Smooth muscle cell (in vitro differentiated cells): Measurements from ENCODE around the gene SMCR8. TPM values are rescaled to one million over a fixed set of nuclear protein-coding genes. Genes with fewer than 3 reads are reported as not detected.

Experiments
- DNase-seq: peaks from one replicate; lab custom pipeline; 2025; ENCODE audit not compliant: unreplicated experiment; lab: John Stamatoyannopoulos, UW
- H2AFZ ChIP-seq: fragments of 200-600 bp; sonication (generic); 2 replicates; pipeline ENCODE4 v1.6.0; 2016; ENCODE audit warnings: antibody characterized with exemption, low read depth, mild to moderate bottlenecking
- H3F3A ChIP-seq: fragments of 200-600 bp; sonication (generic); 2 replicates; pipeline ENCODE4 v1.6.0; 2017; ENCODE audit warnings: antibody characterized with exemption, low read depth
- H3K27ac ChIP-seq: fragments of 200-600 bp; sonication (generic); 2 replicates; pipeline ENCODE4 v1.5.1; 2016; ENCODE audit warnings: low read depth, mild to moderate bottlenecking
- H3K27me3 ChIP-seq: fragments of 200-600 bp; sonication (generic); 2 replicates; pipeline ENCODE4 v1.6.1; 2016; ENCODE audit warnings: low read depth, mild to moderate bottlenecking
- H3K36me3 ChIP-seq: fragments of 200-600 bp; sonication (generic); 2 replicates; pipeline ENCODE4 v1.5.1; 2016; ENCODE audit warnings: low read depth
- H3K4me1 ChIP-seq: fragments of 200-600 bp; sonication (generic); 2 replicates; pipeline ENCODE4 v1.5.1; 2016; ENCODE audit warnings: low read depth
- H3K4me2 ChIP-seq: fragments of 200-600 bp; sonication (generic); 2 replicates; pipeline ENCODE4 v1.6.0; 2016; ENCODE audit warnings: mild to moderate bottlenecking
- H3K4me3 ChIP-seq: fragments of 200-600 bp; sonication (generic); 2 replicates; pipeline ENCODE4 v1.5.1; 2016; ENCODE audit warnings: mild to moderate bottlenecking
- H3K79me2 ChIP-seq: fragments of 200-600 bp; sonication (generic); 2 replicates; pipeline ENCODE4 v1.6.0; 2016; ENCODE audit warnings: low read depth, mild to moderate bottlenecking
- H3K9ac ChIP-seq: fragments of 200-600 bp; sonication (generic); 2 replicates; pipeline ENCODE4 v1.6.0; 2016; ENCODE audit warnings: low read depth
- H3K9me3 ChIP-seq: fragments of 200-600 bp; sonication (generic); replicated peaks from 2 replicates; pipeline ENCODE4 v1.5.1; 2016; ENCODE audit warnings: low read depth
- H4K20me1 ChIP-seq: fragments of 200-600 bp; sonication (generic); 2 replicates; pipeline ENCODE4 v1.6.0; 2016; ENCODE audit warnings: low read depth
- WGBS: methylation state at CpG from one replicate; pipeline ENCODE4 v1.1.7; 2016; ENCODE audit warnings: low lambda C conversion rate; 5-methylcytosine and 5-hydroxymethylcytosine counted together
- polyA plus RNA-seq: library from polyadenylated mRNA; unstranded; fragments of >200 nt; fragmentation: Nextera tagmentation; extraction: Ambion mirVana; gene quantifications from 2 replicates; pipeline ENCODE4 v1.2.1, GENCODE V29; 2016
- total RNA-seq: library from RNA; depleted of rRNA; stranded (reverse); fragments of >200 nt; gene quantifications from 2 replicates; pipeline ENCODE4 v1.2.3, GENCODE V29; 2014
- TF ChIP-seq, protein P1 (sequence below): fragments of 200-600 bp; sonication (generic); IDR thresholded peaks from 2 replicates; pipeline ENCODE4 v1.5.1; 2017; ENCODE audit warnings: borderline replicate concordance, mild to moderate bottlenecking, antibody characterized with exemption; ENCODE audit not compliant: insufficient read depth, poor library complexity, severe bottlenecking

The SMCR8 gene
- total and polyA plus RNA-seq, 2 experiments from 2014 or later, result 3.3 to 12.6 TPM

- Histone ChIP-seq H3K79me2 (peaks cover 58% of the 10 kb centered on the region), H3K27ac (no peak overlapping the region)
- over 99% methylated on average over 4 of the region's 4 CpGs for WGBS
Observed at GRCh38 chr17:18309202-18309601, 5.9 kb upstream of the SMCR8 start.

GRCh38 chr17:18314059-18314730, 898 bp upstream of the SMCR8 start:
- Histone ChIP-seq H3K36me3 (no peaks in the 10 kb centered on the region), H3K4me1 (peaks cover 40% of the 10 kb centered on the region), H3F3A (peaks cover 11% of the 10 kb centered on the region), H3K79me2 (peaks cover 89% of the 10 kb centered on the region), H2AFZ (peak overlapping the region; percentile 82), H4K20me1 (peaks cover 50% of the 10 kb centered on the region), H3K27me3 (no peaks in the 10 kb centered on the region), H3K4me3 (peak overlapping the region; percentile 90), H3K4me2 (peak overlapping the region; percentile 98), H3K9ac (peak overlapping the region; percentile 96), H3K27ac (peak overlapping the region; percentile 96), H3K9me3 (no peaks in the 10 kb centered on the region)
- TF ChIP-seq, protein P1, sequence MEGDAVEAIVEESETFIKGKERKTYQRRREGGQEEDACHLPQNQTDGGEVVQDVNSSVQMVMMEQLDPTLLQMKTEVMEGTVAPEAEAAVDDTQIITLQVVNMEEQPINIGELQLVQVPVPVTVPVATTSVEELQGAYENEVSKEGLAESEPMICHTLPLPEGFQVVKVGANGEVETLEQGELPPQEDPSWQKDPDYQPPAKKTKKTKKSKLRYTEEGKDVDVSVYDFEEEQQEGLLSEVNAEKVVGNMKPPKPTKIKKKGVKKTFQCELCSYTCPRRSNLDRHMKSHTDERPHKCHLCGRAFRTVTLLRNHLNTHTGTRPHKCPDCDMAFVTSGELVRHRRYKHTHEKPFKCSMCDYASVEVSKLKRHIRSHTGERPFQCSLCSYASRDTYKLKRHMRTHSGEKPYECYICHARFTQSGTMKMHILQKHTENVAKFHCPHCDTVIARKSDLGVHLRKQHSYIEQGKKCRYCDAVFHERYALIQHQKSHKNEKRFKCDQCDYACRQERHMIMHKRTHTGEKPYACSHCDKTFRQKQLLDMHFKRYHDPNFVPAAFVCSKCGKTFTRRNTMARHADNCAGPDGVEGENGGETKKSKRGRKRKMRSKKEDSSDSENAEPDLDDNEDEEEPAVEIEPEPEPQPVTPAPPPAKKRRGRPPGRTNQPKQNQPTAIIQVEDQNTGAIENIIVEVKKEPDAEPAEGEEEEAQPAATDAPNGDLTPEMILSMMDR, result no peak
- WGBS, result under 1% methylated on average over 39 of the region's 39 CpGs
- DNase-seq, result no peak

More at GRCh38 chr17:18309202-18309601, 5.9 kb upstream of the SMCR8 start:
- Histone ChIP-seq H3K27me3 (no peaks in the 10 kb centered on the region), H3K9ac (no peak overlapping the region), H3K4me3 (no peak overlapping the region), H3K9me3 (no peaks in the 10 kb centered on the region), H3K4me2 (no peak overlapping the region), H2AFZ (no peak overlapping the region), H3F3A (peaks cover 13% of the 10 kb centered on the region), H3K4me1 (peaks cover 19% of the 10 kb centered on the region), H3K36me3 (peaks cover 14% of the 10 kb centered on the region), H4K20me1 (peaks cover 48% of the 10 kb centered on the region)
- DNase-seq, result no peak
- TF ChIP-seq, protein P1, result no peak

- TF ChIP-seq, protein P1, result no peak
- Histone ChIP-seq H3K27ac (peak overlapping the region; percentile 96), H3K36me3 (no peaks in the 10 kb centered on the region), H3K9ac (peak overlapping the region; percentile 96), H3K4me2 (peak overlapping the region; percentile 98), H3K79me2 (peaks cover 90% of the 10 kb centered on the region), H4K20me1 (peaks cover 58% of the 10 kb centered on the region), H3K9me3 (no peaks in the 10 kb centered on the region), H3K27me3 (no peaks in the 10 kb centered on the region), H2AFZ (peak overlapping the region; percentile 81), H3F3A (peaks cover 11% of the 10 kb centered on the region), H3K4me3 (peak overlapping the region; percentile 90), H3K4me1 (peaks cover 40% of the 10 kb centered on the region)
- no peak for DNase-seq
- WGBS, result 15% methylated on average over 18 of the region's 18 CpGs
Observed at GRCh38 chr17:18315562-18315922, 449 bp downstream of the SMCR8 start.

GRCh38 chr17:18315961-18316360, 868 bp downstream of the SMCR8 start:
- 81% methylated on average over 11 of the region's 11 CpGs for WGBS
- Histone ChIP-seq H3K9me3 (no peaks in the 10 kb centered on the region), H3K27ac (peak overlapping the region; percentile 96), H4K20me1 (peaks cover 62% of the 10 kb centered on the region), H3K27me3 (no peaks in the 10 kb centered on the region), H3K9ac (peak overlapping the region; percentile 96), H3K4me3 (peak overlapping the region; percentile 90), H3K79me2 (peaks cover 90% of the 10 kb centered on the region), H3F3A (peaks cover 11% of the 10 kb centered on the region), H2AFZ (no peak overlapping the region), H3K4me1 (peaks cover 40% of the 10 kb centered on the region), H3K36me3 (no peaks in the 10 kb centered on the region), H3K4me2 (peak overlapping the region; percentile 98)
- DNase-seq, result no peak
- TF ChIP-seq, protein P1, result no peak
